Type B pancreatic cell (in vitro differentiated cells): Measurements from ENCODE around the gene ZNF423. TPM values are rescaled to one million over a fixed set of nuclear protein-coding genes. Genes with fewer than 3 reads are reported as not detected.
A peak's percentile ranks its signal among the peaks of the same experiment; 100 is the strongest.

Source experiments
- DNase-seq: peaks from one replicate; pipeline ENCODE4 v3.0.0; 2021; ENCODE audit warnings: mixed read lengths; ENCODE audit not compliant: unreplicated experiment; ENCODE audit errors: extremely low spot score
- H3K27ac Mint-ChIP-seq: 2 replicates; pipeline ENCODE4 v1.8.0; 2021; ENCODE audit warnings: mild to moderate bottlenecking, mixed read lengths
- H3K27me3 Mint-ChIP-seq: 2 replicates; pipeline ENCODE4 v1.8.0; 2021; ENCODE audit warnings: mixed read lengths
- H3K36me3 Mint-ChIP-seq: 2 replicates; pipeline ENCODE4 v1.8.0; 2021; ENCODE audit warnings: mixed read lengths
- H3K4me1 Mint-ChIP-seq: one replicate; pipeline ENCODE4 v1.8.0; 2021; ENCODE audit warnings: mixed read lengths; ENCODE audit not compliant: unreplicated experiment
- H3K4me3 Mint-ChIP-seq: 2 replicates; pipeline ENCODE4 v1.8.0; 2021; ENCODE audit warnings: mild to moderate bottlenecking, mixed read lengths
- H3K9me3 Mint-ChIP-seq: 2 replicates; pipeline ENCODE4 v1.8.0; 2021; ENCODE audit warnings: mixed read lengths
- total RNA-seq: library from RNA; stranded (reverse); gene quantifications from 2 replicates; pipeline ENCODE4 v1.2.1, GENCODE V29; 2021; ENCODE audit warnings: low replicate concordance
- TF ChIP-seq, protein P1 (sequence below): fragments of 200-600 bp; sonication (generic); conservative IDR thresholded peaks from 2 replicates; pipeline ENCODE4 v1.5.0; 2021; ENCODE audit warnings: antibody characterized with exemption, mild to moderate bottlenecking

Gene ZNF423
- total RNA-seq, 1 donor from 2014 or later: 72.6 TPM

- Mint-ChIP-seq H3K27ac (no peak overlapping the region), H3K36me3 (no peaks in the 10 kb centered on the region), H3K9me3 (no peaks in the 10 kb centered on the region), H3K27me3 (no peaks in the 10 kb centered on the region), H3K4me3 (no peak overlapping the region), H3K4me1 (peaks cover 41% of the 10 kb centered on the region)
- no peak for DNase-seq
- TF ChIP-seq, protein P1, sequence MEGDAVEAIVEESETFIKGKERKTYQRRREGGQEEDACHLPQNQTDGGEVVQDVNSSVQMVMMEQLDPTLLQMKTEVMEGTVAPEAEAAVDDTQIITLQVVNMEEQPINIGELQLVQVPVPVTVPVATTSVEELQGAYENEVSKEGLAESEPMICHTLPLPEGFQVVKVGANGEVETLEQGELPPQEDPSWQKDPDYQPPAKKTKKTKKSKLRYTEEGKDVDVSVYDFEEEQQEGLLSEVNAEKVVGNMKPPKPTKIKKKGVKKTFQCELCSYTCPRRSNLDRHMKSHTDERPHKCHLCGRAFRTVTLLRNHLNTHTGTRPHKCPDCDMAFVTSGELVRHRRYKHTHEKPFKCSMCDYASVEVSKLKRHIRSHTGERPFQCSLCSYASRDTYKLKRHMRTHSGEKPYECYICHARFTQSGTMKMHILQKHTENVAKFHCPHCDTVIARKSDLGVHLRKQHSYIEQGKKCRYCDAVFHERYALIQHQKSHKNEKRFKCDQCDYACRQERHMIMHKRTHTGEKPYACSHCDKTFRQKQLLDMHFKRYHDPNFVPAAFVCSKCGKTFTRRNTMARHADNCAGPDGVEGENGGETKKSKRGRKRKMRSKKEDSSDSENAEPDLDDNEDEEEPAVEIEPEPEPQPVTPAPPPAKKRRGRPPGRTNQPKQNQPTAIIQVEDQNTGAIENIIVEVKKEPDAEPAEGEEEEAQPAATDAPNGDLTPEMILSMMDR: no peak
Measured at GRCh38 chr16:49550140-49550539, 305.8 kb downstream of the ZNF423 start.

GRCh38 chr16:49548325-49548970 lies 307.5 kb downstream of the ZNF423 start:
- TF ChIP-seq, protein P1: no peak
- Mint-ChIP-seq H3K27ac (no peak overlapping the region), H3K27me3 (peaks cover 5% of the 10 kb centered on the region), H3K36me3 (no peaks in the 10 kb centered on the region), H3K9me3 (no peaks in the 10 kb centered on the region), H3K4me3 (peak overlapping the region; percentile 24), H3K4me1 (peaks cover 45% of the 10 kb centered on the region)
- no peak for DNase-seq

DNA sequence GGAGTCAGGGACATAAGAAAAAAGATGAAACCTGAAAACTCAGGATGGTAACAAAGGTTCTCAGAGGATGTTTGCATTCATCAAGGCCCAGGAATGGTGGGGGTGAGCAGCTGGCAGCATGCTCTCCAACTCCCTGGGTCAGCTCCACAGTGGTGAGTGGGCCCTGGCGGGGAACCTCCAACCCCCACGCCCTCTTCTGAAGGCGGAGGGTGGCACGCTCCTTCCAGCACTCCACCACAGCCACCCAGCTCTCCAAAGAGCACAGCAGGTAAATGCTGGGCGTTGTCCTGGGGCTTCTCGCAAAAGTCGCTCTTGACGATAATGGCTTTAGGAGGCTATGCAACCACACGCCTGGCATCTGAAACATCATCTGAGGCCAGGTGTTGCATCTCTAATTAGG lies 308.5 kb downstream of the ZNF423 start:
- TF ChIP-seq, protein P1: no peak
- Mint-ChIP-seq H3K4me1 (peaks cover 50% of the 10 kb centered on the region), H3K4me3 (no peak overlapping the region)

DNA sequence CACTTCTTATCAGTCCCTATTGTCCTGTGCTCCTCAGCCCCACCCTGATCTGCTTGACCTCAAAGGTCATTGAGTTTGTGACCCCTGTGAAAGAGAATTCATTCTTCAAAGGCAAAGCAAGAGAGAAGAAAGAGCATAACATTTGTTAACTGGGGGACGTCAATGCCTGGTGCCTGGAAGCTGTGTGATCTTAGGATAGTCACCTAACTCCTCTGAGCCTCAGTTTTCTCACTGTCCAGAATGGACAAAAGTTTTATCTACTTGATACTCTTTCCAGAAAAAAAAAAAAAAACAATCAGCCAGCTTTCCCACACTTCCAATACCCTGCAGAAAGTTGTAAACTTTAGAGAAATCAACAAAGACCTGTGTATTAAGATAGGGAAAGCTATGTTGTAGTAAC lies 309.2 kb downstream of the ZNF423 start:
- Mint-ChIP-seq H3K9me3 (no peaks in the 10 kb centered on the region), H3K36me3 (peaks cover 1% of the 10 kb centered on the region), H3K4me3 (no peak overlapping the region), H3K27me3 (peaks cover 5% of the 10 kb centered on the region), H3K4me1 (peaks cover 50% of the 10 kb centered on the region), H3K27ac (no peak overlapping the region)
- no peak for DNase-seq
- TF ChIP-seq, protein P1: no peak

More for the DNA sequence above, 308.5 kb downstream of the ZNF423 start:
- H3K27ac Mint-ChIP-seq: no peak overlapping the region
- no peak for DNase-seq
- no peaks in the 10 kb centered on the region for H3K36me3 Mint-ChIP-seq
- peaks cover 5% of the 10 kb centered on the region for H3K27me3 Mint-ChIP-seq
- no peaks in the 10 kb centered on the region for H3K9me3 Mint-ChIP-seq

DNA sequence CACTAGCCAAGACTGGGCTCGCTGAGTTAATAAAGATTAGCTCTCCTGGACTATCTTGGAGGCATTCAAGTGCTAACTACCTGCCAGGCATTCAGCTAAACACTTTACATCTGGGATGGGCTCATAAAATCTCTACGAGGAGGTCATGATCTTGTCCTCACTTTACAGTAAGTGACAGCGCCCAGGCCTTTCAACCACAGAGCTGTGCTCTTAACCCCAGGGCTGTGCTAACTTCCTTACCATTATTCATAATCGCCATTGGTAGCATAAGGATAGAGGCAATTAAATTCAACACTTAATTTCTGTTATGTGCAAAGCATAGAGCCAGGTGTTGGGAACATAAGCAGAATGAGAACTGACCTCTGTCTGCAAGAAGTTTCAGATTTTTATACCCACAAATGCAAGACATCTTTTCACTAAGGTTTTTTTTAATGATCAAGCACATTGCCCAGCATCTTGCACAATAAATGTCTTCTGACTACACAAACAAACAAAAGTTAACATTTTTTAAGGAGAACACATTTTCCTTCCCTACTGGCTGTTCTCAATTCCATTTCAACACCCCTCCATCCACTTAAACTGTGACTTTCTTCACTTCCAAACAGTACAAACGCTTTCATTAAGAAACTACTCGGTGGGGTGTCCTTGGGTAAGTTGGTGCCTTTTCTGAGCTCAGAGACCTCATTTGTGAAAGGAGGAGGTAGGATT lies 310.0 kb downstream of the ZNF423 start:
- H3K9me3 Mint-ChIP-seq: no peaks in the 10 kb centered on the region
- peaks cover 7% of the 10 kb centered on the region for H3K27me3 Mint-ChIP-seq
- peaks cover 51% of the 10 kb centered on the region for H3K4me1 Mint-ChIP-seq

More for the DNA sequence above, 310.0 kb downstream of the ZNF423 start:
- TF ChIP-seq, protein P1: no peak
- H3K4me3 Mint-ChIP-seq: no peak overlapping the region
- peaks cover 4% of the 10 kb centered on the region for H3K36me3 Mint-ChIP-seq
- H3K27ac Mint-ChIP-seq: no peak overlapping the region
- DNase-seq: no peak
